A549 (cell line): ENCODE measurements around the gene XPR1. TPM values are rescaled to one million over a fixed set of nuclear protein-coding genes. Genes with fewer than 3 reads are reported as not detected.

Source experiments
- ATAC-seq, 2 experiments: fragments of 200-7000 bp in 1 of 2; fragments of >200 bp in 1 of 2; cut with Nextera tagmentation in 1 of 2; cut with Tn5 transposase in 1 of 2; 3 replicates each; pipeline versions ENCODE4 v1.8.0 to v1.9.1; 2018 to 2020; ENCODE audit warnings: mild to moderate bottlenecking in 1 of 2, moderate library complexity in 1 of 2
- CTCF ChIA-PET: fragments of 300-600 bp; sonication (Branson Sonifier 250); formaldehyde crosslinking; extraction: SDS; loops from one replicate; lab custom pipeline; 2021; ENCODE audit warnings: antibody characterized with exemption, inconsistent platforms; lab: Yijun Ruan, JAX
- POLR2A ChIA-PET: fragments of 350-600 bp; formaldehyde crosslinking; extraction: SDS; loops from one replicate; lab custom pipeline; 2021; ENCODE audit warnings: antibody characterized with exemption, inconsistent platforms; lab: Yijun Ruan, JAX
- DNase-seq, 2 experiments: peaks; one replicate each; pipeline versions ENCODE4 v3.0.0 to v3.0.0-alpha.2; 2011 to 2016; ENCODE audit warnings: low read depth in 1 of 2, low spot score in 1 of 2
- FAIRE-seq: peaks from 2 replicates; lab custom pipeline; 2011; peaks lifted over from hg19 to GRCh38; lab: Jason Lieb, UNC
- H3K27ac ChIP-seq, 2 experiments: fragments of >200 bp; sonication (Bioruptor Twin); formaldehyde crosslinking; 3 replicates each; pipeline ENCODE4 v1.5.1; 2016 to 2017
- H3K4me1 ChIP-seq: fragments of >200 bp; sonication (Bioruptor Twin); formaldehyde crosslinking; 3 replicates; pipeline ENCODE4 v1.6.1; 2016
- H3K4me2 ChIP-seq: fragments of >200 bp; sonication (Bioruptor Twin); formaldehyde crosslinking; 3 replicates; pipeline ENCODE4 v1.6.1; 2016
- H3K4me3 ChIP-seq: fragments of >200 bp; sonication (Bioruptor Twin); formaldehyde crosslinking; 3 replicates; pipeline ENCODE4 v1.5.1; 2016
- H3K9me3 ChIP-seq: fragments of >200 bp; sonication (Bioruptor Twin); formaldehyde crosslinking; 3 replicates; pipeline ENCODE4 v1.6.1; 2016
- CBX2 ChIP-seq: fragments of 200-600 bp; sonication (generic); IDR thresholded peaks from 2 replicates; pipeline ENCODE4 v1.6.1; 2016; ENCODE audit warnings: low read depth, mild to moderate bottlenecking, borderline replicate concordance
- CBX8 ChIP-seq: fragments of 200-600 bp; sonication (generic); IDR thresholded peaks from 2 replicates; pipeline ENCODE4 v1.6.1; 2016
- EHF ChIP-seq: fragments of 250-450 bp; sonication (Bioruptor Pico); IDR thresholded peaks from 2 replicates; pipeline ENCODE4 v1.5.0; 2020; ENCODE audit warnings: mild to moderate bottlenecking
- EP300 ChIP-seq, 2 experiments: fragments of >200 bp; sonication (Bioruptor Twin); formaldehyde crosslinking; IDR thresholded peaks; 2 replicates in 1 of 2; 3 replicates in 1 of 2; pipeline ENCODE4 v1.6.1; 2016 to 2017
- ESRRA ChIP-seq: fragments of 150-350 bp; IDR thresholded peaks from 2 replicates; pipeline ENCODE4 v1.6.1; 2014; ENCODE audit warnings: mild to moderate bottlenecking, low read length, borderline replicate concordance
- GATA3 ChIP-seq: IDR thresholded peaks from 2 replicates; pipeline ENCODE4 v1.6.1; 2012; ENCODE audit warnings: borderline replicate concordance
- HMGXB4 ChIP-seq: fragments of 250-450 bp; sonication (Bioruptor Pico); IDR thresholded peaks from 2 replicates; pipeline ENCODE4 v1.5.0; 2021; ENCODE audit warnings: mild to moderate bottlenecking, moderate library complexity, borderline replicate concordance
- HOXA7 ChIP-seq: fragments of 250-450 bp; sonication (Bioruptor Pico); IDR thresholded peaks from 2 replicates; pipeline ENCODE4 v1.5.0; 2020; ENCODE audit warnings: mild to moderate bottlenecking, moderate library complexity
- HOXB13 ChIP-seq: fragments of 250-450 bp; sonication (Bioruptor Pico); IDR thresholded peaks from 2 replicates; pipeline ENCODE4 v1.5.0; 2020; ENCODE audit warnings: low read depth, mild to moderate bottlenecking, moderate library complexity
- MAFK ChIP-seq: fragments of 450-650 bp; IDR thresholded peaks from 2 replicates; pipeline ENCODE4 v1.6.1; 2014; ENCODE audit not compliant: partially characterized antibody
- NFE2L2 ChIP-seq: fragments of 150-350 bp; conservative IDR thresholded peaks from 2 replicates; pipeline ENCODE4 v1.6.1; 2014; ENCODE audit warnings: low read length
- NPAS2 ChIP-seq: fragments of 250-450 bp; sonication (Bioruptor Pico); IDR thresholded peaks from 2 replicates; pipeline ENCODE4 v1.8.0; 2022; ENCODE audit warnings: mild to moderate bottlenecking, moderate library complexity, borderline replicate concordance
- RARB ChIP-seq: fragments of 250-450 bp; sonication (Bioruptor Pico); IDR thresholded peaks from 2 replicates; pipeline ENCODE4 v1.8.0; 2021; ENCODE audit warnings: mild to moderate bottlenecking, moderate library complexity
- RCOR1 ChIP-seq: fragments of 150-350 bp; IDR thresholded peaks from 2 replicates; pipeline ENCODE4 v1.6.1; 2014; ENCODE audit warnings: antibody characterized with exemption, low read length, low read depth
- RFX5 ChIP-seq: fragments of 450-650 bp; IDR thresholded peaks from 2 replicates; pipeline ENCODE4 v1.7.1; 2014; ENCODE audit warnings: antibody characterized with exemption, mild to moderate bottlenecking, moderate library complexity
- RNF2 ChIP-seq: fragments of 200-600 bp; sonication (generic); IDR thresholded peaks from 2 replicates; pipeline ENCODE4 v1.6.1; 2016; ENCODE audit warnings: low read depth, mild to moderate bottlenecking, antibody characterized with exemption, moderate library complexity, borderline replicate concordance
- TFCP2L1 ChIP-seq: fragments of 250-450 bp; sonication (Bioruptor Pico); IDR thresholded peaks from 2 replicates; pipeline ENCODE4 v1.5.0; 2021; ENCODE audit warnings: mild to moderate bottlenecking
- TP53 ChIP-seq: fragments of 250-450 bp; sonication (Bioruptor Pico); IDR thresholded peaks from 2 replicates; pipeline ENCODE4 v1.5.0; 2021; ENCODE audit warnings: mild to moderate bottlenecking, moderate library complexity
- USF2 ChIP-seq: fragments of 450-650 bp; IDR thresholded peaks from 2 replicates; pipeline ENCODE4 v1.6.1; 2014; ENCODE audit warnings: antibody characterized with exemption
- ZFP36 ChIP-seq: fragments of 450-650 bp; IDR thresholded peaks from 2 replicates; pipeline ENCODE4 v1.6.1; 2014; ENCODE audit warnings: borderline replicate concordance; ENCODE audit not compliant: partially characterized antibody
- ZSCAN20 ChIP-seq: fragments of 250-450 bp; sonication (Bioruptor Pico); IDR thresholded peaks from 2 replicates; pipeline ENCODE4 v1.8.0; 2022; ENCODE audit warnings: mild to moderate bottlenecking, moderate library complexity
- WGBS: methylation state at CpG from one replicate; pipeline ENCODE4 v1.1.6; 2017; ENCODE audit errors: missing lambda C conversion rate; 5-methylcytosine and 5-hydroxymethylcytosine counted together
- polyA plus RNA-seq, 4 experiments: library from polyadenylated mRNA; depleted of rRNA in 3 of 4; stranded (reverse); fragments of >200 nt; fragmentation: RNase III in 1 of 4; extraction: RNeasy Plus Mini Kit Qiagen cat#74134 plus additional on column Dnase treatment in 1 of 4; gene quantifications; 2 replicates in 3 of 4; 3 replicates in 1 of 4; pipeline ENCODE4 v1.2.3, GENCODE V29; 2011 to 2017
- TF ChIP-seq, protein P1 (sequence below): IDR thresholded peaks from 2 replicates; pipeline ENCODE4 v1.6.1; 2012; ENCODE audit warnings: low read depth, borderline replicate concordance
- TF ChIP-seq, protein P2 (sequence below): fragments of >200 bp; sonication (Bioruptor Twin); formaldehyde crosslinking; IDR thresholded peaks from 3 replicates; pipeline ENCODE4 v1.6.1; 2016

The XPR1 gene
- polyA plus RNA-seq, 2 of the 4 experiments (the other 2 are of a cell fraction), result 37.5 to 86.1 TPM

DNA sequence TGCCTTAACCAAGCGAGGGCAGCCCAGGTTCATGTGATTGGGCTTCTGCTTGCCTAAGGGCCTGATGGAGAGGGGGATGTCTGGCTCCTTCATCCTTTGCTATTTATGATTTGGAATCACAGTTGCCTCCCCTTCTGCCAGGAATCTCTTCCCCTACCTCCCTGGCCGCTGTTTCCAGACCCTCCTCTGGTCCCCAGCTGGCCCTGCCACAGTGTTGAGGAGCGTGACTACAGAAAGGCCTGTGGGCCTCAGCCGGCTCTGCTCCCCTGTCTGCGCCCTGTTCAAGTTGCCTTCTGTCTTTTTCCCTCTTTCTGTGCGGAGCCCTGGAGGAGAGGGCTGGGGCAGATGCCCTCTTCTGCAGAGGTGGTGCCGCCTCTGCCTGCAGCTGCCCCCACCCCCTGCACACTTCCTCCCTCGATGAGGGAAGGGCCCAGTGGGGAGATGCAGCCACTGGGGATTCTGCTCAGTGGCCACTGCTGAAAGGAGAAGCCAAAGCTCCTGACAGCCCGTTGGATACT is 287.4 kb downstream of the XPR1 start:
- no peak for DNase-seq
- POLR2A ChIA-PET, result no interaction called here

GRCh38 chr1:180920193-180920592 is 288.4 kb downstream of the XPR1 start:
- no peak for ATAC-seq
- no peak overlapping the region for H3K4me3 ChIP-seq
- TF ChIP-seq RARB (no peak), USF2 (no peak), RNF2 (no peak), ESRRA (no peak), HOXA7 (CRISPR knock-in tag) (no peak), GATA3 (no peak)
- TF ChIP-seq, all 56 proteins: peak for 0
- ChIA-PET POLR2A (no interaction called here), CTCF (interaction anchor here (0.7 kb wide), 1 partner anchor 24 kb away, joined by 3 read pairs; no protein-coding TSS in a partner anchor)
- no peak for FAIRE-seq
- Histone ChIP-seq H3K27ac (no peak overlapping the region), H3K4me2 (no peak overlapping the region), H3K9me3 (no peaks in the 10 kb centered on the region), H3K4me1 (no peaks in the 10 kb centered on the region)
- DNase-seq, result no peak
- 69% methylated on average over 7 of the region's 7 CpGs for WGBS

More for the DNA sequence above, 287.4 kb downstream of the XPR1 start:
- H3K27ac ChIP-seq, result no peak overlapping the region
- TF ChIP-seq NFE2L2 (no peak), TP53 (CRISPR knock-in tag) (no peak), RCOR1 (no peak), ZFP36 (no peak), HOXB13 (no peak), CBX2 (no peak), HMGXB4 (no peak), ZSCAN20 (CRISPR knock-in tag) (no peak), EP300 (IDR thresholded peaks at IDR 0.05) (no peak), TFCP2L1 (CRISPR knock-in tag) (no peak), MAFK (no peak), NPAS2 (CRISPR knock-in tag) (no peak), USF2 (no peak), RFX5 (no peak), CBX8 (no peak), EHF (CRISPR knock-in tag) (no peak)
- TF ChIP-seq, protein P1, sequence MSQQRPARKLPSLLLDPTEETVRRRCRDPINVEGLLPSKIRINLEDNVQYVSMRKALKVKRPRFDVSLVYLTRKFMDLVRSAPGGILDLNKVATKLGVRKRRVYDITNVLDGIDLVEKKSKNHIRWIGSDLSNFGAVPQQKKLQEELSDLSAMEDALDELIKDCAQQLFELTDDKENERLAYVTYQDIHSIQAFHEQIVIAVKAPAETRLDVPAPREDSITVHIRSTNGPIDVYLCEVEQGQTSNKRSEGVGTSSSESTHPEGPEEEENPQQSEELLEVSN, result no peak
- TF ChIP-seq, protein P2, sequence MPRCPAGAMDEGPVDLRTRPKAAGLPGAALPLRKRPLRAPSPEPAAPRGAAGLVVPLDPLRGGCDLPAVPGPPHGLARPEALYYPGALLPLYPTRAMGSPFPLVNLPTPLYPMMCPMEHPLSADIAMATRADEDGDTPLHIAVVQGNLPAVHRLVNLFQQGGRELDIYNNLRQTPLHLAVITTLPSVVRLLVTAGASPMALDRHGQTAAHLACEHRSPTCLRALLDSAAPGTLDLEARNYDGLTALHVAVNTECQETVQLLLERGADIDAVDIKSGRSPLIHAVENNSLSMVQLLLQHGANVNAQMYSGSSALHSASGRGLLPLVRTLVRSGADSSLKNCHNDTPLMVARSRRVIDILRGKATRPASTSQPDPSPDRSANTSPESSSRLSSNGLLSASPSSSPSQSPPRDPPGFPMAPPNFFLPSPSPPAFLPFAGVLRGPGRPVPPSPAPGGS, result no peak
- no peak overlapping the region for H3K4me2 ChIP-seq
- CTCF ChIA-PET, result no interaction called here
- no peak overlapping the region for H3K4me3 ChIP-seq
- FAIRE-seq (no peak), ATAC-seq (no peak)
- no peaks in the 10 kb centered on the region for H3K9me3 ChIP-seq
- no peaks in the 10 kb centered on the region for H3K4me1 ChIP-seq
- 80% methylated on average over 9 of the region's 9 CpGs for WGBS
